HEK293T (cell line): ENCODE results near the gene CADPS2.

Experiments used
- ARNT ChIP-seq: fragments of 450-650 bp; IDR thresholded peaks from 2 replicates; pipeline ENCODE4 v1.6.1; 2017; ENCODE audit warnings: mild to moderate bottlenecking
- BHLHE40 ChIP-seq: fragments of 450-650 bp; IDR thresholded peaks from 2 replicates; pipeline ENCODE4 v1.6.1; 2016; ENCODE audit warnings: mild to moderate bottlenecking, moderate library complexity, borderline replicate concordance
- CTBP1 ChIP-seq: fragments of 450-650 bp; IDR thresholded peaks from 2 replicates; pipeline ENCODE4 v1.6.1; 2016; ENCODE audit warnings: borderline replicate concordance
- ELF4 ChIP-seq: fragments of 450-650 bp; IDR thresholded peaks from 2 replicates; pipeline ENCODE4 v1.6.1; 2017; ENCODE audit warnings: antibody characterized with exemption
- L3MBTL2 ChIP-seq: fragments of 450-650 bp; conservative IDR thresholded peaks from 2 replicates; pipeline ENCODE4 v1.6.1; 2016; ENCODE audit warnings: mild to moderate bottlenecking
- SP1 ChIP-seq: fragments of 450-650 bp; IDR thresholded peaks from 2 replicates; pipeline ENCODE4 v1.6.1; 2017
- TARDBP ChIP-seq: fragments of 450-650 bp; IDR thresholded peaks from 2 replicates; pipeline ENCODE4 v1.6.1; 2016
- ZNF384 ChIP-seq: fragments of 450-650 bp; IDR thresholded peaks from 2 replicates; pipeline ENCODE4 v1.6.1; 2016

DNA sequence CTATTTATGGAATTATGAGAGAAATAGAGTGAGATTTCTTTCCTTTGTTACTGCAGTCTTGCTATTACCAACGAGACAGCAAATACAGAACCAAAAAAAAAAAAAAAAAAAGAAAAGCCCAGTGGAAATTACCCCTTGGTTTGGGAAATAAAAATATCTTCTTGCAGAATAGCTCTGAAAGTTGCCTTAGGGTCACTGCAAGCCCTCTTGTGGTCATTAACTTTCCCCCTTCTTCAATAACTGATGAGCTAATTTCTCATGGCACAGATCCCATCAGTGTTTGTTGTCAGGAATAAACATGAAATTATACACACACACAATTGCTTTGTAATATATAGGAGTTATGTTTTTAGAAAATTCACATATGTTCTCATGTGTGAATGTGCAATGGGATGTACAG lies 470.8 kb downstream of the CADPS2 start:
- no peak for TF ChIP-seq ZNF384
- no peak for TF ChIP-seq L3MBTL2
- TF ChIP-seq TARDBP: no peak
- TF ChIP-seq ARNT: no peak
- no peak for TF ChIP-seq BHLHE40
- TF ChIP-seq ELF4: no peak
- TF ChIP-seq SP1: no peak
- TF ChIP-seq CTBP1: no peak
